ENCODE results near the gene ZMAT2. TPM values are rescaled to one million over a fixed set of nuclear protein-coding genes. Genes with fewer than 3 reads are reported as not detected.
"Not testable (repeated sequence)": the region's sequence is repeated elsewhere in the genome, so short reads cannot be mapped to it uniquely, and the experiment has no call there.

Gene ZMAT2
- total RNA-seq, 1 donor from 2014 or later: 61.3 TPM

DNA sequence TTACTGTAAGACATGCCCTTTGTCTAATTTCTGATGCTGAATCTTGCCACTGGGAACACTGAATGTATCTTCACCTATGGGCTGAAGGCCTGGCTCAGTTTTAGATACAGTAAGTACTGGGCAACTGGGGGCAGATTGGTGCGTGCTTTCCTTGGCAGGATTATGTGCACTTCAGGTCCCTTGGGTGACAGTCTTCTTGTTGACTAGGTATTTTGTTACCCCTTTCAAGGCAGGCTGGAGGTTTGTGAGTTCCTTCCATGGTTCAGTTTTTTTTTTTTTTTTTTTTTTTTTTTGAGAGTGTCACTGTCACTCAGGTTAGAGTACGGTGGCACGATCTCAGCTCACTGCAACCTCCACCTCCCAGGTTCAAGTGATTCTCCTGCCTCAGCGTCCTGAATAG lies 7.6 kb downstream of the ZMAT2 start:
- DNase-seq (ENCODE audit: low read depth): no peak

DNA sequence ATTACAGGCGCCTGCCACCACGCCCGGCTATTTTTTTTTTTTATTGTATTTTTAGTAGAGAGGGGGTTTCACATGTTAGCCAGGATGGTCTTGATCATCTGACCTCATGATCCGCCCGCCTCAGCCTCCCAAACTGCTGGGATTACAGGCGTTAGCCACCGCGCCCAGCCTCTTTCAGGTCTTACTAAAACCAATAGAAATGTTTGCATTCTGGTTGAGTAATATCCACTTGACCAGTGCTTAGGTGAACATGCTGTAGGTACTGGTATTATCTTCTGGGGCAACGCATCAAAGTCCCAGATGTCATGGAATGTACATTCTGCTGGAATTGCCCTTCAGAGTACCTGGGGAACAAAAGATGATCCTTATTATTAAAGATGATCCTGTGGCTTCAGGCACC lies 8.5 kb downstream of the ZMAT2 start:
- DNase-seq (ENCODE audit: low read depth): not testable (repeated sequence)

DNA sequence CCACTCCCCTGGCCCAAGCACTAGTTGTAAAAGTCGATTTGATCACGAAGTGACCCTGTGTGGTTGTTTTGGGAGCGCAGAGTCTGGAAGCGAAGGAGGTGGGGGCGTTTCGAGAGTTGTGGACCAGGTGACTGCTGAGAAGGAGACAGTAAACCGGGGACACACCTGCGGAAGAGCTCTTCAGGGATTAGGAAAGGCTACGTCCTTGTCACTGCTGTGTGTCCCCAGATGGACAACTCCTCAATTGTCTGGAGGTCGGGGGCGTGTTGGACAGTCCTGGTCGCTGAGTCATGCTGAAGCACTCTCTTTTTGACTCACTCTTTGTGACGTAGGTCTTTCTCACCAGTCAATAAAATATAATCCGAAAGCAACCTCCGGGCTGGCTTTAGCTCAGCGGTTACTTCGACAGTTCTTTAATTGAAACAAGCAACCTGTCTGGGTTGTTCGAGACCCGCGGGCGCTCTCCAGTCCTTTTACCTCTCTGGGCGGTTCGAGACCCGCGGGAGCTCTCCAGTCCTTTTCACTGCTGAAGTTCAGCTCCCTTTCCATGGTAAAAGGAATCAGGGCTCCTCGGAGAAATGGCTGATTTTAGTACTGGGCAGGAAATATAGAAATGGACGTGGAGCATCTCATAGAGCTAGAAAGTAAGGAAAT lies 10.8 kb downstream of the ZMAT2 start:
- peak; percentile 98 for DNase-seq (ENCODE audit: low read depth)

DNA sequence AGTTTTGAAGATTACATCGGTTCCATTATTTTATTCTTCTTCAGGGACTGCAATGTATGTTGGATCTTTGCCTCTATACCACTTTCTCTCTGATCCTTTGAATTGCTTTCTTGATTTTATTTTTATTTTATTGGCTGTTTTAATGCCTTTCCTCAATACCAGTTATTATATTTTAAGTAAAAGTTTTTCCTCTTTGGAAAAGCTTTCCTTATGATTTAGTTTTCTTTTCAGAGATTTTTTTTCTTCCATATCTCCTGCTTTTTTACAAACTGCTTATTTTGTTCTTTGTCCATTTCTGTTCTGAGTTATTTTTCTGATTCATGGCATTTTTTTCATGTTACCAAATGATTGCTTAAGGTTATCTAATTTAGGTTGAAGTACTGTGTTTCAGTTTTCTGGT lies 11.5 kb downstream of the ZMAT2 start:
- DNase-seq (ENCODE audit: low read depth): no peak

DNA sequence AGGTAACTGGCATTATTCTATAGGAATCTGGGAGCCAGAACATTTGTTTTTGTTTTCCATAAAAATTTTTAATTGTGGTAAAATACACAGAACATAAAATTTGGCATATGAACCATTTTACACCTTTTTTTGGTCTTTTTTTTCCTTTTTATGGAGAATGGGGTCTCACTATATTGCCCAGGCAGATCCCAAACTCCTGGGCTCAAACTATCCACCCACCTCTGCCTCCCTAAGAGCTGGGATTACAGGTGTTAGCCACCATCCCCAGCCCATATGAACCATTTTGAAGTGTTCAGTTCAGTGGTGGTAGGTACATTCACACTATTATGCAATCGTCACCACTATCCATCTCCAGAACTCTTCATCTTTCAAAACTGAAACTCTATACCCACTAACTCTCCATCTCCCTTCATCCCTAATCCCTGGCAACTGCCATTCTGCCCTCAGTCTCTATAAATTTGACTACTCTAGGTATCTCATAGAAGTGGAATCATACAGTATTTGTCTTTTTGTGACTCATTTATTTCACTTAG lies 13.4 kb downstream of the ZMAT2 start:
- no peak for DNase-seq (ENCODE audit: low read depth)

DNA sequence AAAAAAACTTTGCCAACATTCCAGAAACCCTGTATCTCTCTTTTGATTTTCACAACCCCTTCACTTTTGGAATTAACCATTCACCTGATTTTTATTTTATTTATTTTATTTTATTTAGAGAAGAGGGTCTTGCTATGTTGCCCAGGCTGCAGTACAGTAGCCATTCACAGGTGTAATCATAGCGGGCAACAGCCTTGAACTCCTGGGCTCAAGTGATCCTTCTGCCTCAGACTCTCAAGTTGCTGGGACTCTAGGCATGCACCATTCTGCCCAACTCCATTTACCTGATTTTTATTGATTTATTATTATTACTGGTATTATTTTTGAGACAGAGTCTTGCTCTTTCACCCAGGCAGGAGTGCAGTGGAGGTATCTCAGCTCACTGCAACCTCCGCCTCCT lies 16.0 kb downstream of the ZMAT2 start:
- DNase-seq (ENCODE audit: low read depth): not testable (repeated sequence)

DNA sequence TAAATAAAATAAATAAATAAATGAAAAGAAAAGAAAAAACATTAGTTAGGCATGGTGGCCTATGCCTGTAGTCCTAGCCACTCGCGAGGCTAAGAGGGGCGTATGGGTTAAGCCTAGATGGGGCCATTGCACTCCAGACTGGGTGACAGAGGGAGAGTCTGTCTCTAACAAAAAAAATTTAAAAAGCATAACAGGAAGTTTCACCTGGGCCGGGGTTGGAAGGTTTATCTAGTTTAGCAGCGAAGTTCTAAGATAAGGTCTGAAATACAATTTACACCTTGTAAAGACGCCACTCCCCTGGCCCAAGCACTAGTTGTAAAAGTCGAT lies 18.0 kb downstream of the ZMAT2 start:
- DNase-seq (ENCODE audit: low read depth): no peak

DNA sequence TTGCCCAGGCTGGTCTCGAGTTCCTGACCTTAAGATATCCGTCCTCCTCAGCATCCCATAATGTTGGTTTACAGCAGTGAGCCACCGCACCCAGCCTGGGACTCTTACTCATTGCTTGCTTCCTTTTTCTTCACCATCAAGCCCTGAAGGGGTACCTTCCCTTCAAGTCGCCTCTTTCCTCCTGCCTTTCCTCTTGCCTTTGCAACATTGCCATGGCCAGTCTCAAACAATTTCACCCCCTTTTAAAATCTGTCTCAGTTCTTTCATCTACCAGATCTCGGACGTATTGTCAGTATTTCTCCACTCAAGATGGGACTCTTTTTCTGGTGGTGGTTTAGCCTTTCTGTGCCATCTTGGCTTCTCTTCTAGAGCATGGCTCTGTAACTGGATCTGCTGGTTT lies 20.5 kb downstream of the ZMAT2 start:
- not testable (repeated sequence) for DNase-seq (ENCODE audit: low read depth)

DNA sequence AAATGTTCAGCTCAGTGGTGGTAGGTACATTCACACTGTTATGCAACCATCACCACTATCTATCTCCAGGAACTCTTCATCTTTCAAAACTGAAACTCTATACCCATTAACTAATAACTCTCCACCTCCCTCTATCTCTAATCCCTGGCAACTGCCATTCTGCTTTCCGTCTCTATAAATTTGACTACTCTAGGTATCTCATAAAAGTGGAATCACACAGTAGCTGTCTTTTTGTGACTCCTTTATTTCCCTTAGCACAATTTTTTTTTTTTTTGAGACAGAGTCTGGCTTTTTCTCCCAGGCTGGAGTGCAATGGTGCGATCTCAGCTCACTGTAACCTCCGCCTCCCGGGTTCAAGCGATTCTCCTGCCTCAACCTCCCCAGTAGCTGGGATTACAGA lies 21.1 kb downstream of the ZMAT2 start:
- not testable (repeated sequence) for DNase-seq (ENCODE audit: low read depth)

DNA sequence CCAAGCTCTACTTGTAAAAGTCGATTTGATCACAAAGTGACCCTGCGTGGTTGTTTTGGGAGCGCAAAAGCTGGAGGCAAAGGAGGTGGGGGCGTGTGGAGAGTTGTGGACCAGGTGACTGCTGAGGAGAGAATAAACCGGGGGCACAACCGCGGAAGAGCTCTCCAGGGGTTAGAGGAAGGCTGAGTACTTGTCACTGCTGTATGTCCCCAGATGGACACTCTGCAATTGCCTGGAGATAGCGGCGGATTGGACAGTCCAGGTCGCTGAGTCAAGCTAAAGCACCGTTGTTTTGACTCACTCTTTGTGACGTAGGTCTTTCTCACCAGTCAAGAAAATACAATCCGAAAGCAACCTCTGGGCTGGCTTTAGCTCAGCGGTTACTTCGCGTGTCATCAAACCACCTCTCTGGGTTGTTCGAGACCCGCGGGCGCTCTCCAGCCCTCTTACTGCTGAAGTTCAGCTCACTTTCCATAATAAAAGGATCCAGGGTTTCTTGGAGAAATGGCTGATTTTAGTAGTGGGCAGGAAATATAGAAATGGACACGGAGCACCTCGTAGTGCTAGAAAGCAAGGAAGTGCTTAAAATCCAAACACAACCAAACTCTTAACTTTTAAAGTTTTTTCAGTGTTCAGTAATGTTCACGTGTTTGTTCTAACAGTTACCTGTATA lies 25.7 kb downstream of the ZMAT2 start:
- peak; percentile 95 for DNase-seq (ENCODE audit: low read depth)

DNA sequence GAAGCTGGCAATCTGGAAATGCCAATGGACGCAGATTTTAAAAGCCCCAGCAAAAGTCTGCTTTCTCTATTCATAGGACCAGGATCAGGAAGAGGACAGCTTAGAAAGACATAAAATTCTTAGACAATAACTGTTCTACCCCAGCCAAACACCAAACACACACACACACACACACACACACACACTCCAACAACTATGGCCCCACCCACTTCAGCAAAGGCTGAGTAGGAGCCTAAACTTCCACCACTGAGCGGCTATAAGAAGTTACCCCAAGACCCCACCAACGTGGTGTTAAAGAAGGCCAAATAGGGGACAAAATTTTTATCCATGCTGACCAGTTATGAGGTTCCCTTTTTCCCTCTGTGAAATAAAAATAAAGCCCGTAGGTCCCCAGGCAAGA lies 32.9 kb downstream of the ZMAT2 start:
- DNase-seq (ENCODE audit: low read depth): no peak

DNA sequence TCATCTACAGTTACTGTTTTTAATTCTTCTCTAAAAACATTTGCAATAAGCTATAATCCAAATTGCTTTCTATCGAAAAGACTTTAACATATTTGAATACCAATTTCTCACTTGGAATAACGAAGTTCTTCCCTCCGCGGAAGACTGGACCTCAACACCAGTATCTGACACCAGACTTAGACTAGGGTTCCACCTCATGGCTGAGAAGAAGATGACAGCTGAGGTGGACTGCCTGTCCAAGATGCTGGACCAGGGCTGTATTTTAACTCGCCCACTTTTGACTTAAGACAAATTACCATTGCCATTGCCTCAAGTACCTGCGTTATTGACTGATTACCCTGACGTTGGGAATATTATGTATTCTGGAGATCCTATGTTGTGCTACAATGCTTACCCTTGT lies 34.1 kb downstream of the ZMAT2 start:
- peak; percentile 23 for DNase-seq (ENCODE audit: low read depth)

DNA sequence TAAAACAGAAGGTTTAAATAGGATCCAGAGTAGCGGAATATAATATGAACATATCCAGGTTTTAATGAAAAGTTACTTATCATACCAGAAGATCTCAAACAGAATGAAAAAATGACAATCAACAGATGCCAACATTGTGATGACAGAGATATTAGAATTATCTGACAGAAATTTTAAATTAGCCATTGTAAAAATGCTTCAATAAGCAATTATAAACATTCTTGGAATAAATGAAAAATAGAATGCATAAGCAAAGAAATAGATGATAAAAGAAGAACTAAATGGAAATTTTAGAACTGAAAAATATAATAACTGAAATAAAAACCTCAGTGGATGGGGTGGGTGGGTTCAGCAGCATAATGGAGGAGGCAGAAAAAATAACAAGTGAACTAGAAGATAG lies 37.2 kb downstream of the ZMAT2 start:
- DNase-seq (ENCODE audit: low read depth): no peak

DNA sequence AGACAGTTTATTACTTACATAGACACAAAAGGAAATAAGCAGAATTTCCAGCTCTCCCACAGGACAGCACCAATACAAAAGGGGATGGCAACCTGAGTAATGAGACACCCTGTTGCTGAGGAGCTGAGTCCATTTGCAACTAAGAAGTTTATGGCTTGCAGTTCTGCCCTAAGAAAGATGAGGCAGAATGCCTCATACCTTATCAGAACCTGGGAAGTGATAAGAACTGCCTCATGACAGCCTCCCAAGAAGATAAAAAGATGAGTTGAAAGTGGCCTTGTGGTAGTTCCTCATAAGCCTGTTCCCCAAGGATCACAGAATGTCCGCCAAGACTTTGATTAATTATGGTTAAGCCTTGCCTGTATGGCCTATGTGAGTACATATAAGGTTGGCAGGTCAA lies 41.7 kb downstream of the ZMAT2 start:
- DNase-seq (ENCODE audit: low read depth): no peak

DNA sequence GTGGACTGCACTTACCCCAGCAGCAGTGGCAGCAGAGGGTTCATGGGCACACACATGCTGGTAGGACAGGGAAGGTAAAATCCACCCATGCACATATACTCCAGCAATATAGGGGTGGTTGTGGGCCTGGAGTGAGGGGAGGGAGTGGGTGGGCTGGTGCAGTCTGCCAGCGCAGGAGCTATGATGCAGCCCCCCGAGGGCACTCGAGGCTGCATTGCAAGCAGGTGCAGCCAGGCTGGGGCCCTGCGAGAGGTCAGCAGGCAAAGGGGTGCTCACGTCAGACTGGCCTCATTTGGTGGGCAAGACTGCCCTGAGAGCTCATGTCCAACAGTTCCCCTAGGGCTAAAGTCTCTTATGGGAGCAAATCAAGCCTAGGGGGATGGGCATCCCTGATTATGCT lies 53.3 kb downstream of the ZMAT2 start:
- no peak for DNase-seq (ENCODE audit: low read depth)

Other genes with a start within 250 kb of the ZMAT2 start
- not detected in 2 replicates for gene EIF4EBP3, start 152.8 kb upstream of the ZMAT2 start, total RNA-seq
- gene SRA1, start 143.0 kb upstream of the ZMAT2 start, total RNA-seq: 38.5 and 44.9 TPM in 2 replicates
- 22.9 and 23.2 TPM in 2 replicates for gene APBB3, start 135.8 kb upstream of the ZMAT2 start, total RNA-seq
- 40.0 and 40.5 TPM in 2 replicates for gene SLC35A4, start 135.6 kb upstream of the ZMAT2 start, total RNA-seq
- 0.21 and 0.64 TPM in 2 replicates for gene CD14, start 67.3 kb upstream of the ZMAT2 start, total RNA-seq
- gene TMCO6, start 61.0 kb upstream of the ZMAT2 start, total RNA-seq: 5.3 and 8.1 TPM in 2 replicates
- gene NDUFA2, start 52.8 kb upstream of the ZMAT2 start, total RNA-seq: 46.7 and 51.4 TPM in 2 replicates
- gene IK, start 52.6 kb upstream of the ZMAT2 start, total RNA-seq: 105 and 121 TPM in 2 replicates
- gene WDR55, start 35.5 kb upstream of the ZMAT2 start, total RNA-seq: 20.5 and 20.6 TPM in 2 replicates
- 0.52 and 1.0 TPM in 2 replicates for gene DND1, start 26.9 kb upstream of the ZMAT2 start, total RNA-seq
- 49.4 and 52.5 TPM in 2 replicates for gene HARS1, start 9.1 kb upstream of the ZMAT2 start, total RNA-seq
- gene HARS2, start 9.0 kb upstream of the ZMAT2 start, total RNA-seq: 24.4 and 30.9 TPM in 2 replicates
- 0.10 TPM in 1 of 2 replicates, not detected in the other for gene PCDHA1, start 85.7 kb downstream of the ZMAT2 start, total RNA-seq
- gene PCDHA2, start 94.4 kb downstream of the ZMAT2 start, total RNA-seq: 0.36 TPM in 1 of 2 replicates, not detected in the other
- 0.16 TPM in 2 replicates for gene PCDHA3, start 100.6 kb downstream of the ZMAT2 start, total RNA-seq
- gene PCDHA4, start 106.6 kb downstream of the ZMAT2 start, total RNA-seq: 1.2 and 1.4 TPM in 2 replicates
- 0.03 and 0.05 TPM in 2 replicates for gene PCDHA5, start 121.2 kb downstream of the ZMAT2 start, total RNA-seq
- 0.11 TPM in 1 of 2 replicates, not detected in the other for gene PCDHA6, start 127.5 kb downstream of the ZMAT2 start, total RNA-seq
- 0.36 and 0.48 TPM in 2 replicates for gene PCDHA7, start 133.8 kb downstream of the ZMAT2 start, total RNA-seq
- gene PCDHA8, start 140.7 kb downstream of the ZMAT2 start, total RNA-seq: not detected in 2 replicates
- under 0.01 and 0.03 TPM in 2 replicates for gene PCDHA9, start 147.9 kb downstream of the ZMAT2 start, total RNA-seq
- gene PCDHA10, start 155.4 kb downstream of the ZMAT2 start, total RNA-seq: 0.03 and 0.05 TPM in 2 replicates
- 0.13 and 0.26 TPM in 2 replicates for gene PCDHA11, start 168.5 kb downstream of the ZMAT2 start, total RNA-seq
- 0.03 and 0.16 TPM in 2 replicates for gene PCDHA12, start 174.9 kb downstream of the ZMAT2 start, total RNA-seq
- 0.05 TPM in 1 of 2 replicates, not detected in the other for gene PCDHA13, start 181.7 kb downstream of the ZMAT2 start, total RNA-seq
- 0.05 and 0.10 TPM in 2 replicates for gene PCDHAC1, start 225.9 kb downstream of the ZMAT2 start, total RNA-seq

Data from myocyte (in vitro differentiated cells).